BE2C (cell line): ENCODE data around the gene DMRT2. TPM values are rescaled to one million over a fixed set of nuclear protein-coding genes. Genes with fewer than 3 reads are reported as not detected.

Experiments
- DNase-seq: peaks from one replicate; pipeline ENCODE4 v3.0.0-alpha.2; 2020
- H3K27me3 ChIP-seq: fragments of 250-450 bp; sonication (Bioruptor Pico); 2 replicates; pipeline ENCODE4 v1.5.1; 2020; ENCODE audit warnings: mild to moderate bottlenecking
- H3K36me3 ChIP-seq: fragments of 250-450 bp; sonication (Bioruptor Pico); 2 replicates; pipeline ENCODE4 v1.5.1; 2020; ENCODE audit warnings: mild to moderate bottlenecking
- H3K4me1 ChIP-seq: fragments of 250-450 bp; sonication (Bioruptor Pico); 2 replicates; pipeline ENCODE4 v1.5.1; 2020
- H3K4me3 ChIP-seq: 2 replicates; pipeline ENCODE4 v1.5.1; 2011; ENCODE audit warnings: low read depth, low read length
- H3K9me3 ChIP-seq: fragments of 250-450 bp; sonication (Bioruptor Pico); 2 replicates; pipeline ENCODE4 v1.5.1; 2020
- CTCF ChIP-seq: IDR thresholded peaks from 2 replicates; pipeline ENCODE4 v1.5.1; 2012; ENCODE audit warnings: mild to moderate bottlenecking, low read depth, low read length
- polyA plus RNA-seq: library from polyadenylated mRNA; unstranded; fragments of >200 nt; gene quantifications from one replicate; pipeline ENCODE4 v1.2.1, GENCODE V29; 2012; ENCODE audit warnings: low read depth, missing spikeins; ENCODE audit not compliant: insufficient read length, insufficient read depth

Gene DMRT2
- polyA plus RNA-seq: not detected

- no peaks in the 10 kb centered on the region for H3K4me1 ChIP-seq
- peaks cover 53% of the 10 kb centered on the region for H3K27me3 ChIP-seq
- no peaks in the 10 kb centered on the region for H3K9me3 ChIP-seq
- TF ChIP-seq CTCF: no peak
- H3K4me3 ChIP-seq: no peak within 1 kb of the TSS
- DNase-seq: peak; percentile 80
- no peaks in the 10 kb centered on the region for H3K36me3 ChIP-seq
These were observed at the start of gene DMRT2 for GRCh38 chr9:1050125-1050895. Gene DMRT2 (plus strand): TSS chr9:1050357. CDS start chr9:1051614, 1,257 bp downstream.

- Histone ChIP-seq H3K27me3 (no peaks in the 10 kb centered on the region), H3K4me3 (no peak overlapping the region), H3K36me3 (no peaks in the 10 kb centered on the region), H3K4me1 (no peaks in the 10 kb centered on the region), H3K9me3 (peaks cover 8% of the 10 kb centered on the region)
- DNase-seq: no peak
- TF ChIP-seq CTCF: no peak
These were observed 48.3 kb upstream of the DMRT2 start for GRCh38 chr9:1001838-1002237.

- Histone ChIP-seq H3K9me3 (peaks cover 8% of the 10 kb centered on the region), H3K27me3 (no peaks in the 10 kb centered on the region), H3K4me3 (no peak overlapping the region), H3K4me1 (no peaks in the 10 kb centered on the region), H3K36me3 (no peaks in the 10 kb centered on the region)
- TF ChIP-seq CTCF: no peak
- no peak for DNase-seq
These were observed 47.5 kb upstream of the DMRT2 start for GRCh38 chr9:1002678-1003077.

GRCh38 chr9:1005043-1005667, 45.0 kb upstream of the DMRT2 start:
- H3K27me3 ChIP-seq: no peaks in the 10 kb centered on the region
- peak; percentile 47 for TF ChIP-seq CTCF
- no peak for DNase-seq
- no peak overlapping the region for H3K4me3 ChIP-seq
- H3K4me1 ChIP-seq: no peaks in the 10 kb centered on the region
- no peaks in the 10 kb centered on the region for H3K9me3 ChIP-seq
- no peaks in the 10 kb centered on the region for H3K36me3 ChIP-seq

- DNase-seq: no peak
- no peaks in the 10 kb centered on the region for H3K9me3 ChIP-seq
- H3K4me3 ChIP-seq: no peak overlapping the region
- H3K27me3 ChIP-seq: no peaks in the 10 kb centered on the region
- no peak for TF ChIP-seq CTCF
- no peaks in the 10 kb centered on the region for H3K4me1 ChIP-seq
- H3K36me3 ChIP-seq: no peaks in the 10 kb centered on the region
These were observed 42.8 kb upstream of the DMRT2 start for GRCh38 chr9:1007312-1007711.

- DNase-seq: no peak
- no peak overlapping the region for H3K4me3 ChIP-seq
- TF ChIP-seq CTCF: no peak
These were observed 41.9 kb upstream of the DMRT2 start for GRCh38 chr9:1008216-1008615.

More at GRCh38 chr9:1008216-1008615, 41.9 kb upstream of the DMRT2 start:
- Histone ChIP-seq H3K4me1 (no peaks in the 10 kb centered on the region), H3K27me3 (no peaks in the 10 kb centered on the region), H3K36me3 (no peaks in the 10 kb centered on the region), H3K9me3 (no peaks in the 10 kb centered on the region)
